GM23338 (cell line): ENCODE data around the gene SNAI1. TPM values are rescaled to one million over a fixed set of nuclear protein-coding genes. Genes with fewer than 3 reads are reported as not detected.

ENCODE experiments used
- ATAC-seq: fragments of 200-7000 bp; cut with Tn5 transposase; 3 replicates; pipeline ENCODE4 v1.9.1; 2020
- DNase-seq: peaks from one replicate; pipeline ENCODE4 v3.0.0-alpha.2; 2015; ENCODE audit warnings: low spot score
- H2AFZ ChIP-seq: fragments of 200-600 bp; sonication (generic); 2 replicates; pipeline ENCODE4 v1.8.0; 2016; ENCODE audit warnings: antibody characterized with exemption, mild to moderate bottlenecking, moderate library complexity
- H3F3A ChIP-seq: fragments of 200-600 bp; sonication (generic); replicated peaks from 2 replicates; pipeline ENCODE4 v1.8.0; 2017; ENCODE audit warnings: antibody characterized with exemption, mixed run types, low read depth
- H3K27ac ChIP-seq: fragments of 200-600 bp; sonication (generic); 2 replicates; pipeline ENCODE4 v1.6.1; 2016; ENCODE audit warnings: low read depth
- H3K27me3 ChIP-seq: fragments of 200-600 bp; sonication (generic); 2 replicates; pipeline ENCODE4 v1.8.0; 2016; ENCODE audit warnings: mild to moderate bottlenecking, mixed run types, moderate library complexity; ENCODE audit not compliant: insufficient read depth
- H3K36me3 ChIP-seq: fragments of 200-600 bp; sonication (generic); 2 replicates; pipeline ENCODE4 v1.8.0; 2016; ENCODE audit warnings: mild to moderate bottlenecking; ENCODE audit not compliant: insufficient read depth
- H3K4me1 ChIP-seq: fragments of 200-600 bp; sonication (generic); 2 replicates; pipeline ENCODE4 v1.8.0; 2016; ENCODE audit warnings: mild to moderate bottlenecking, moderate library complexity; ENCODE audit not compliant: insufficient read depth
- H3K4me2 ChIP-seq: fragments of 200-600 bp; sonication (generic); 2 replicates; pipeline ENCODE4 v1.7.1; 2017; ENCODE audit warnings: mixed run types
- H3K4me3 ChIP-seq: fragments of 200-600 bp; sonication (generic); 2 replicates; pipeline ENCODE4 v1.6.1; 2016; ENCODE audit warnings: mixed run types
- H3K79me2 ChIP-seq: fragments of 200-600 bp; sonication (generic); replicated peaks from 2 replicates; pipeline ENCODE4 v1.8.0; 2017; ENCODE audit warnings: mild to moderate bottlenecking; ENCODE audit not compliant: insufficient read depth
- H3K9me2 ChIP-seq: fragments of 200-600 bp; sonication (generic); 2 replicates; pipeline ENCODE4 v1.8.0; 2017; ENCODE audit not compliant: insufficient read depth
- H4K20me1 ChIP-seq: fragments of 200-600 bp; sonication (generic); replicated peaks from 2 replicates; pipeline ENCODE4 v1.8.0; 2017; ENCODE audit warnings: mild to moderate bottlenecking; ENCODE audit not compliant: insufficient read depth
- H3K27ac Mint-ChIP-seq: 2 replicates; pipeline ENCODE4 v1.8.0; 2020; ENCODE audit warnings: inconsistent platforms, mild to moderate bottlenecking, moderate library complexity, mixed read lengths
- H3K27me3 Mint-ChIP-seq: 3 replicates; pipeline ENCODE4 v1.8.0; 2022; ENCODE audit warnings: low read depth, mild to moderate bottlenecking, moderate library complexity, mixed read lengths, inconsistent platforms; ENCODE audit not compliant: insufficient read depth, poor library complexity
- H3K36me3 Mint-ChIP-seq: 3 replicates; pipeline ENCODE4 v1.8.0; 2021; ENCODE audit warnings: low read depth, mild to moderate bottlenecking, inconsistent platforms, moderate library complexity, mixed read lengths
- H3K4me1 Mint-ChIP-seq: 3 replicates; pipeline ENCODE4 v1.8.0; 2020; ENCODE audit warnings: mild to moderate bottlenecking, inconsistent platforms, mixed read lengths
- H3K4me3 Mint-ChIP-seq: 3 replicates; pipeline ENCODE4 v1.8.0; 2021; ENCODE audit warnings: moderate library complexity, mild to moderate bottlenecking, inconsistent platforms, mixed read lengths
- H3K9me3 Mint-ChIP-seq: 3 replicates; pipeline ENCODE4 v1.8.0; 2020; ENCODE audit warnings: moderate library complexity, mild to moderate bottlenecking, inconsistent platforms, mixed read lengths
- CREB1 ChIP-seq: fragments of 250-450 bp; sonication (Bioruptor Pico); IDR thresholded peaks from 2 replicates; pipeline ENCODE4 v1.5.0; 2020; ENCODE audit warnings: low read depth, mild to moderate bottlenecking, moderate library complexity
- CTCF ChIP-seq, 2 experiments: fragments of 200-600 bp in 1 of 2; sonication (generic) in 1 of 2; conservative IDR thresholded peaks; 2 replicates each; pipeline versions ENCODE4 v1.5.1 to v1.6.1; 2016 to 2017; ENCODE audit warnings: antibody characterized with exemption in 2 of 2, low read depth in 2 of 2, mild to moderate bottlenecking in 2 of 2, moderate library complexity in 1 of 2
- ETS1 ChIP-seq: IDR thresholded peaks from 2 replicates; pipeline ENCODE4 v1.6.1; 2016; ENCODE audit warnings: antibody characterized with exemption
- EZH2 ChIP-seq: fragments of 200-600 bp; sonication (generic); IDR thresholded peaks from one replicate; pipeline ENCODE4 v1.8.0; 2017; ENCODE audit warnings: antibody characterized with exemption, mild to moderate bottlenecking, low read depth; ENCODE audit not compliant: unreplicated experiment
- EZH2phosphoT487 ChIP-seq: fragments of 200-600 bp; sonication (generic); IDR thresholded peaks from one replicate; pipeline ENCODE4 v1.8.1; 2018; ENCODE audit warnings: antibody characterized with exemption; ENCODE audit not compliant: unreplicated experiment
- JUNB ChIP-seq: IDR thresholded peaks from one replicate; pipeline ENCODE4 v1.6.1; 2016; ENCODE audit warnings: antibody characterized with exemption; ENCODE audit not compliant: unreplicated experiment
- NANOG ChIP-seq: IDR thresholded peaks from 2 replicates; pipeline ENCODE4 v1.6.1; 2016; ENCODE audit warnings: antibody characterized with exemption, borderline replicate concordance
- POLR2AphosphoS5 ChIP-seq: IDR thresholded peaks from 2 replicates; pipeline ENCODE4 v1.6.1; 2016; ENCODE audit warnings: antibody characterized with exemption, low read depth
- STAT1 ChIP-seq: IDR thresholded peaks from one replicate; pipeline ENCODE4 v1.6.1; 2016; ENCODE audit warnings: antibody characterized with exemption; ENCODE audit not compliant: unreplicated experiment
- ZNF114 ChIP-seq: fragments of 250-450 bp; sonication (Bioruptor Pico); IDR thresholded peaks from 2 replicates; pipeline ENCODE4 v1.5.0; 2020; ENCODE audit warnings: mild to moderate bottlenecking, moderate library complexity
- ZNF331 ChIP-seq: fragments of 250-450 bp; sonication (Bioruptor Pico); IDR thresholded peaks from 2 replicates; pipeline ENCODE4 v1.5.0; 2020; ENCODE audit warnings: low read depth, mild to moderate bottlenecking, moderate library complexity
- ZNF462 ChIP-seq: fragments of 250-450 bp; sonication (Bioruptor Pico); IDR thresholded peaks from 2 replicates; pipeline ENCODE4 v1.5.0; 2020; ENCODE audit warnings: mild to moderate bottlenecking, moderate library complexity
- polyA plus RNA-seq: library from polyadenylated mRNA; unstranded; fragments of >200 nt; fragmentation: Nextera tagmentation; extraction: Ambion mirVana; gene quantifications from 2 replicates; pipeline ENCODE4 v1.2.1, GENCODE V29; 2016
- total RNA-seq: library from RNA; depleted of rRNA; stranded (reverse); fragments of >200 nt; shearing (Covaris generic); gene quantifications from 2 replicates; pipeline ENCODE4 v1.2.3, GENCODE V29; 2014
- TF ChIP-seq, protein P1 (sequence below): IDR thresholded peaks from one replicate; pipeline ENCODE4 v1.6.1; 2018; ENCODE audit warnings: antibody characterized with exemption; ENCODE audit not compliant: unreplicated experiment

The SNAI1 gene
- total and polyA plus RNA-seq, 2 experiments from 2014 or later = 4.2 to 8.4 TPM

DNA sequence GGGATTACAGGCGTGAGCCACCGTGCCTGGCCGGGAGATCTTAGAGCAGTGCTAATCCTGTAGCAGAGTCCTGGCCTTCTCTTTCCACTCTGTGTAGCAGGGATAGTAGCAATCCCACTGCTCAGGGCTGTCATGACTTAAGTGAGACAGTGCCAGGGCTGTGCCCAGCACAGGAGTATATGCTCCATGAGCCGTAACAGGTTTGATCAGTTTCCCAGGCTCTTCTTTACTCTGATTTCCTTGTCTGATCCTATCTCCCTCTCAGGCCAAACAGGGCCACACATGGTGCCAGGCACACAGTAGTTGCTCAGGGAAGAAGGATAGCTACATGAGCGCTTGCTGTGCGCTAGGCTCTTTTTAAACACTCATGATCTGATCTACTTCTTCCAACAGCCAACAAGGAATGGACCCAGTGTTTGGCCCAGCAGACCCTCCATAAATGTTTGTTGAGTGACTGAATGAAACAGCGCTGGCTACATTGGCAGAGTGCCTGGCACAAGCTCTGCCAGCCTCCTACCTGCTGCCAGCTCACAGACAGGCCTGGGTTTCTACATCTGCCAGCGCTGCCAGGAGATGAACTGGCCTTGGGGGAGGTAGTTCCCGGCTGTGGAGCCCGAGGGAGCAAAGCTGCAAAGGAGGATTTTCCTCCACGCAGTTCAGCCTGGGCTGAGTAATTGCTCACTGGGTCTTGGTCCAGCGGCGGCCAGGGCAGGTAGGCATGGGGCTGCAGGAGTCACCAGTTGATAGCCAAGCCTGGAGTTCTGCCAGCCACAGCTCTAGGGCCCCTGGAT, 36.9 kb downstream of the SNAI1 start:
- Histone ChIP-seq H3K4me1 (peaks cover 8% of the 10 kb centered on the region), H3K36me3 (no peaks in the 10 kb centered on the region), H3K4me3 (no peak overlapping the region), H3K9me2 (no peaks in the 10 kb centered on the region), H3K27ac (no peak overlapping the region), H3K79me2 (no peaks in the 10 kb centered on the region), H3K27me3 (no peaks in the 10 kb centered on the region), H3F3A (no peaks in the 10 kb centered on the region), H4K20me1 (no peaks in the 10 kb centered on the region), H3K4me2 (no peak overlapping the region), H2AFZ (no peak overlapping the region)
- peaks cover 8% of the 10 kb centered on the region for H3K27me3 Mint-ChIP-seq
- no peak for ATAC-seq
- peaks cover 13% of the 10 kb centered on the region for H3K4me1 Mint-ChIP-seq
- H3K4me3 Mint-ChIP-seq = no peak overlapping the region
- no peaks in the 10 kb centered on the region for H3K36me3 Mint-ChIP-seq
- no peak overlapping the region for H3K27ac Mint-ChIP-seq
- no peak for DNase-seq
- H3K9me3 Mint-ChIP-seq = no peaks in the 10 kb centered on the region
- TF ChIP-seq EZH2phosphoT487 (no peak), ZNF331 (CRISPR knock-in tag) (no peak), STAT1 (no peak), CTCF (conservative IDR thresholded peaks at IDR 0.05; ENCODE audit: low read depth in 2 of 2) (no peak), CREB1 (no peak), JUNB (no peak), ETS1 (no peak), EZH2 (no peak), POLR2AphosphoS5 (no peak), ZNF462 (CRISPR knock-in tag) (no peak), NANOG (no peak), ZNF114 (CRISPR knock-in tag) (no peak)
- TF ChIP-seq, protein P1, sequence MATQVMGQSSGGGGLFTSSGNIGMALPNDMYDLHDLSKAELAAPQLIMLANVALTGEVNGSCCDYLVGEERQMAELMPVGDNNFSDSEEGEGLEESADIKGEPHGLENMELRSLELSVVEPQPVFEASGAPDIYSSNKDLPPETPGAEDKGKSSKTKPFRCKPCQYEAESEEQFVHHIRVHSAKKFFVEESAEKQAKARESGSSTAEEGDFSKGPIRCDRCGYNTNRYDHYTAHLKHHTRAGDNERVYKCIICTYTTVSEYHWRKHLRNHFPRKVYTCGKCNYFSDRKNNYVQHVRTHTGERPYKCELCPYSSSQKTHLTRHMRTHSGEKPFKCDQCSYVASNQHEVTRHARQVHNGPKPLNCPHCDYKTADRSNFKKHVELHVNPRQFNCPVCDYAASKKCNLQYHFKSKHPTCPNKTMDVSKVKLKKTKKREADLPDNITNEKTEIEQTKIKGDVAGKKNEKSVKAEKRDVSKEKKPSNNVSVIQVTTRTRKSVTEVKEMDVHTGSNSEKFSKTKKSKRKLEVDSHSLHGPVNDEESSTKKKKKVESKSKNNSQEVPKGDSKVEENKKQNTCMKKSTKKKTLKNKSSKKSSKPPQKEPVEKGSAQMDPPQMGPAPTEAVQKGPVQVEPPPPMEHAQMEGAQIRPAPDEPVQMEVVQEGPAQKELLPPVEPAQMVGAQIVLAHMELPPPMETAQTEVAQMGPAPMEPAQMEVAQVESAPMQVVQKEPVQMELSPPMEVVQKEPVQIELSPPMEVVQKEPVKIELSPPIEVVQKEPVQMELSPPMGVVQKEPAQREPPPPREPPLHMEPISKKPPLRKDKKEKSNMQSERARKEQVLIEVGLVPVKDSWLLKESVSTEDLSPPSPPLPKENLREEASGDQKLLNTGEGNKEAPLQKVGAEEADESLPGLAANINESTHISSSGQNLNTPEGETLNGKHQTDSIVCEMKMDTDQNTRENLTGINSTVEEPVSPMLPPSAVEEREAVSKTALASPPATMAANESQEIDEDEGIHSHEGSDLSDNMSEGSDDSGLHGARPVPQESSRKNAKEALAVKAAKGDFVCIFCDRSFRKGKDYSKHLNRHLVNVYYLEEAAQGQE = no peak
